Raji (cell line): ENCODE data around the gene TTI1.

Experiments
- POLR2A ChIP-seq: IDR thresholded peaks from 2 replicates; pipeline ENCODE4 v1.6.1; 2011; ENCODE audit warnings: low read depth, low read length, control low read depth; ENCODE audit not compliant: insufficient read depth

TTI1 gene

GRCh38 chr20:38004416-38004815 lies 28.8 kb downstream of the TTI1 start:
- TF ChIP-seq POLR2A = no peak

- TF ChIP-seq POLR2A = no peak
Measured at GRCh38 chr20:38002422-38002821, 30.8 kb downstream of the TTI1 start.

DNA sequence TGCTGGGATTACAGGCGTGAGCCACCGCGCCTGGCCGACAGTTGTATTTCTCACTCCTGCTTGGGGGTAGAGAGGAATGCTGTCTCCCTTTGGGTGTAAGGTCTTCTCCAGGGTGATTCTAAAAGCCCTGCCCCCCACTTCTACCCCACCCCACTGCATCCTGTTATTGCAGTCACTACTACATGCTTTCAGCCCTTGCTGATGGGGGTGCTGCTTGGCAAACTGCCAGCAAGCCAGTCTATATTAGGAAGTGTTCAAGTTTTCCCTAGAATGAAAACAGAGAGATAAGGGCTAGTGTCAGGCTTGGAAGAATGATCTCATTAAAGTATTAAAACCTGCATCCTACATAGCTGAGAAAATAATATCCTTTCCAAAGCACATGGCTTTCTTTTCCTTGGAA lies 31.3 kb downstream of the TTI1 start:
- TF ChIP-seq POLR2A = no peak

GRCh38 chr20:38001173-38001875 lies 31.9 kb downstream of the TTI1 start:
- TF ChIP-seq POLR2A = no peak

DNA sequence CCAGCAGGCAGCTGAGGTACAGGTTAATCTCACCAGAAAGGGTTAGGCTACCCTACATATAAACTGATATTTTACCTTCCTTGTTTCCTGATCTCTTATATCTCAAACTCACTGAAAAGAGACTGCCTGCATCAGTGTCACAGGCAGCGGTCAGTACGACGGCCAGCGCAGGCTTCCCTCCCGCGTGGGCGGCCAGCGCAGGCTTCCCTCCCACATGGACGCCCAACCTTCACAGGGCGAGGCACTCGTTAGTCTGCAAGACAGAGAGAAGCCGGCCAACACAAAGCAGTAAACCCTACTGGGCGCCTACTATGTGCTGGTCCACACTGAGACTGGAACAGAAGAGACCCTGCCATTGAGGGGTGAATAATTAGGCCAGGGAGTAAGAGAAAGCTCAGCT lies 33.0 kb downstream of the TTI1 start:
- no peak for TF ChIP-seq POLR2A

- TF ChIP-seq POLR2A = no peak
Measured at GRCh38 chr20:37999526-38000263, 33.6 kb downstream of the TTI1 start.

GRCh38 chr20:37997516-37997915 lies 35.7 kb downstream of the TTI1 start:
- TF ChIP-seq POLR2A = no peak

DNA sequence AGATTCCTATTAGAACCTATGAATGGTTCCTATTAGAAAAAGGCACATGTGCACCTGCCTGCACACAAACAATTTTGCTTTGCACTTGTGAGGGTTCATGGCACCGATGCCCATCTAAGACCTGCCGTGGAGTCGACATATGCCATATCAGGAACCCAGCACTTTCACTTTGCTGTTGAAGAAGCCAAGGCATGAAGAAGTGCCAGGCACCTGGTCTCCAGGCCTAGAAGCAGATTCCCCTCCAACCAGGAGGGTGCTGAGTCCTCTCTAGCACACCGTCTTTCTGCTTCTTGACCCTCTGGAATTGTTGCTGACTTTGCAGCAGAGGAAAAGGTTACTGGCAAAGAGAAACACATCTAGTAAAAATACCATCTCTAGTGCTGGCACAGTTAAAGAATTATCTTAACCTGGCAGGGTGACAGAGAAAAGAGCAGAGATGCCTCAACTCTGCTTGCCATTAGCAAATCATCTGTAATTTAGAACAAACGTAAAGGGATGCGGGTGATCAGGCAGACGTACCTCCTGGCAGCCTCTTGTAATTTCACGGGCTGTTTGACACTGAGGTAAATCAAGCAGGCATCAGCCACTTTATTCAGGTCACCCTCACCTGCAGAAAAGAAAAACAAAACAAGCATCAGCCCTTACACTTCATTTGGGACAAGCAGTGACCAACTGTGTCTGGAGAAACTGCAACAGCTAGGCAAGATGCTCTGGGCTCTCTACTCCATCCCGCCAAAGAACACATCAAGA lies 37.2 kb downstream of the TTI1 start:
- TF ChIP-seq POLR2A = no peak

- TF ChIP-seq POLR2A = no peak
Measured at GRCh38 chr20:37994512-37994911, 38.7 kb downstream of the TTI1 start.

- TF ChIP-seq POLR2A = no peak
Measured at GRCh38 chr20:37992802-37993409, 40.4 kb downstream of the TTI1 start.

GRCh38 chr20:37991908-37992307 lies 41.3 kb downstream of the TTI1 start:
- no peak for TF ChIP-seq POLR2A

DNA sequence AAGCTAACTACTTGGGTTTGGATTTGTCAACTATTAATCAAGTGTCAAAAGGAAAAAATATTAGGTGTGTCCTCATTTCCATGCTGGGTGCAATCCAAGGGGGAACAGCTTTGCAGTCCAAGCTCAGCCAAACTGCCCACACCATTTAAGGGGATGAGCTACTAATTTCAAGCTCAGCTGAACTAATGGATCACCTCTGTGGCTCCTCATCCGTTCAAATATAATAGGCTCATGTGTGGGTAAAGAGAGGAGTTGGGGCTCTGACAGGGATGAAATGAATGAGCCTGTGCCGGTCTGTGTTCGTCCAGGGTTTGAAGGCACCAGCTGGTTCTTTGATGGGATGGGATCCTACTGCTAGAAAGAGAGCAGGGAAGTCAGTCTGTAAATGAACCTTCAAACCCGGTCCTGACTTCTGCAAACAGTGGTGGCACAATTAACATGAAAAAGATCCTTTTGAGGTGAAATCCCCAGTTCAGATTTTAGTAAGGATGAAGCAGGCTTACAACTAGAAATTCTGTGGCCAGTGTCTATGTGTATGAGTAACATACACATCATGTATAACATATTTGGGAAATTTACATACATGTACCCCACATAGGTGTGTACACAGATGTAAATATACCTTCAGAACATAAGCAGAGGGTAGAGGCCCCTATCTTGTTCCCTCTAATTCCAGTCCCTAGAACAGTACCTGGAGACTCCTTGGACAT lies 41.9 kb downstream of the TTI1 start:
- no peak for TF ChIP-seq POLR2A

DNA sequence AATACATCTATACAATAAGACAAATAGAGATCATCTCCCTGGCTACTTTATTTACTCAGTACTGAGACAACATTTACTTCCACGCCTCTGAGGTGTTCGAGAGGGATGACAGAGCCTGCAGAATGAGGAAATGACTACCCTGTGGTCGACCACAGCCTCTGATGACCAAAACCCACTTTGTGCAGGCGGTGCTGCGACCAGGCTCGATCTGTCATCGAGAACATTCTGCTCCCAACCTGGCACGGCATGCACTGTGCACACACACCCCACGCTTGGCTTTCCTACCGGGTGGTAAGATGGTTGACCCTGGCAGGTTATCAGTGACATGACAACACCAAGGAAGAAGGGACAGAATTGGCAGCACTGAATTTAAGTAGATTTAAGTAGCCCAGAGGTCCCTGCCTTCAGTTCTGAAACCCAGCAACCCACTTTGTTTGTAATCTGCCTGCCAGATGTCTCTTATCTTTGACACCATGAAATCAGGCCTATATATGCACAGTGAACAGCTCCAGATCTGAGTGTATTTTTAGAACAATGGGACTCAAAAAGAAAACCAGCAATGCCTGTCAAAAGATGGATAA lies 42.6 kb downstream of the TTI1 start:
- TF ChIP-seq POLR2A = no peak

DNA sequence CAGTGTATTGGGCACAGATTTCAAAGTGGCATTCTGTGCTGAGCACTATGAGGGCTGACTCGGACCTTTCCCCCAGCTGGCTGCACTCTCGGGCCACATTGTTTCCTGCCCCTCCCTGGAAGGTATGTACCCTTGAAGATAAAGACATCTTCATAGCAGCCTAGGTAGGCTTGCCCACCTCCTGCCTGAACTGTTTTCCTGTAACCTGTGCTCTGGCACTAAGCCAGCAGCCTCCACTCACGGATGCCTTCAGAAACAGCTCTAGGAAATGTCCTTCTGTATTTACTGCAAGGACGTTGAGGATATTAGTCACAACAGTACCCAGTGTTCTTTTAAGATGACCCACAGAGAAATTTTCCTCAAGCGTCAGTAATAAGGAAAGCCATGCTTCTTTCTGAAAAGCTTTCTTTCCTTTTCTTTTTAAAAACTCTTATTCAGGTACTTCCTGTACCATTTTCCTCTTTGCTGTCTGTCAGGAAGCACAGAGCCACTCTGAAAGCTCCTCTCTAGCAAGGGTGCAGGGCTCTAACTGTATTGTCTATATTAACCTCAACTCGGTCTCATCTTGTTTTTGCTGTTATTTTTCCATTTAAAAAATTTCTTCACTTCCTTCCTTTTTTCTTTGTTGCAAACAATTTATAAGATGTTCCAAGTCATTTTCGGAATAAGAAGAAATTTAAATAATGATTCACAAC lies 43.5 kb downstream of the TTI1 start:
- no peak for TF ChIP-seq POLR2A

- no peak for TF ChIP-seq POLR2A
Measured at GRCh38 chr20:37988306-37988954, 44.8 kb downstream of the TTI1 start.
